ENCODE results near the gene COL6A3. TPM values are rescaled to one million over a fixed set of nuclear protein-coding genes. Genes with fewer than 3 reads are reported as not detected.

COL6A3 gene
- total RNA-seq = 143 and 159 TPM in 2 replicates
- long read RNA-seq, full-length matches to known transcripts = 1 of 127 reads
- long read RNA-seq, partial matches to known transcripts = 97 of 127 reads
- long read RNA-seq, other reads (novel, unspliced or antisense) = 29 of 127 reads

GRCh38 chr2:237413777-237414661 is at the start of gene COL6A3:
Gene COL6A3 (minus strand): TSS chr2:237414164. CDS start chr2:237396817, 17,347 bp downstream.
- Mint-ChIP-seq H3K27me3 (ENCODE audit: unreplicated experiment) (no peaks in the 10 kb centered on the region), H3K27ac (ENCODE audit: unreplicated experiment) (peak within 1 kb of the TSS; percentile 81), H3K4me1 (ENCODE audit: unreplicated experiment) (peaks cover 51% of the 10 kb centered on the region), H3K4me3 (ENCODE audit: unreplicated experiment) (peak within 1 kb of the TSS; percentile 78), H3K36me3 (ENCODE audit: unreplicated experiment) (no peaks in the 10 kb centered on the region), H3K9me3 (ENCODE audit: unreplicated experiment) (no peaks in the 10 kb centered on the region)
- TF ChIP-seq CTCF (IDR thresholded peaks at IDR 0.05) = no peak
- DNase-seq (ENCODE audit: extremely low spot score, unreplicated experiment) = no peak

- H3K27ac Mint-ChIP-seq (ENCODE audit: unreplicated experiment) = peak overlapping the region; percentile 47
- peaks cover 46% of the 10 kb centered on the region for H3K4me1 Mint-ChIP-seq (ENCODE audit: unreplicated experiment)
- H3K9me3 Mint-ChIP-seq (ENCODE audit: unreplicated experiment) = no peaks in the 10 kb centered on the region
- no peak for TF ChIP-seq CTCF (IDR thresholded peaks at IDR 0.05)
- no peak for DNase-seq (ENCODE audit: extremely low spot score, unreplicated experiment)
- no peak overlapping the region for H3K4me3 Mint-ChIP-seq (ENCODE audit: unreplicated experiment)
- H3K36me3 Mint-ChIP-seq (ENCODE audit: unreplicated experiment) = peaks cover 2% of the 10 kb centered on the region
- H3K27me3 Mint-ChIP-seq (ENCODE audit: unreplicated experiment) = no peaks in the 10 kb centered on the region
Measured at GRCh38 chr2:237459741-237460174, 45.8 kb upstream of the COL6A3 start.

GRCh38 chr2:237459226-237459625 is 45.3 kb upstream of the COL6A3 start:
- Mint-ChIP-seq H3K36me3 (ENCODE audit: unreplicated experiment) (peaks cover 2% of the 10 kb centered on the region), H3K9me3 (ENCODE audit: unreplicated experiment) (no peaks in the 10 kb centered on the region), H3K4me3 (ENCODE audit: unreplicated experiment) (no peak overlapping the region), H3K27me3 (ENCODE audit: unreplicated experiment) (no peaks in the 10 kb centered on the region), H3K4me1 (ENCODE audit: unreplicated experiment) (peaks cover 46% of the 10 kb centered on the region), H3K27ac (ENCODE audit: unreplicated experiment) (peak overlapping the region; percentile 47)
- no peak for DNase-seq (ENCODE audit: extremely low spot score, unreplicated experiment)
- no peak for TF ChIP-seq CTCF (IDR thresholded peaks at IDR 0.05)

- H3K4me3 Mint-ChIP-seq (ENCODE audit: unreplicated experiment) = no peak overlapping the region
- H3K27ac Mint-ChIP-seq (ENCODE audit: unreplicated experiment) = peak overlapping the region; percentile 55
- no peak for DNase-seq (ENCODE audit: extremely low spot score, unreplicated experiment)
- peaks cover 50% of the 10 kb centered on the region for H3K4me1 Mint-ChIP-seq (ENCODE audit: unreplicated experiment)
- no peaks in the 10 kb centered on the region for H3K9me3 Mint-ChIP-seq (ENCODE audit: unreplicated experiment)
- no peaks in the 10 kb centered on the region for H3K27me3 Mint-ChIP-seq (ENCODE audit: unreplicated experiment)
- H3K36me3 Mint-ChIP-seq (ENCODE audit: unreplicated experiment) = peaks cover 2% of the 10 kb centered on the region
- TF ChIP-seq CTCF (IDR thresholded peaks at IDR 0.05) = no peak
Measured at GRCh38 chr2:237458519-237458918, 44.6 kb upstream of the COL6A3 start.

GRCh38 chr2:237457388-237457941 is 43.5 kb upstream of the COL6A3 start:
- Mint-ChIP-seq H3K9me3 (ENCODE audit: unreplicated experiment) (no peaks in the 10 kb centered on the region), H3K4me1 (ENCODE audit: unreplicated experiment) (peaks cover 60% of the 10 kb centered on the region)

More at GRCh38 chr2:237457388-237457941, 43.5 kb upstream of the COL6A3 start:
- DNase-seq (ENCODE audit: extremely low spot score, unreplicated experiment) = no peak
- peak overlapping the region; percentile 89 for H3K27ac Mint-ChIP-seq (ENCODE audit: unreplicated experiment)
- H3K36me3 Mint-ChIP-seq (ENCODE audit: unreplicated experiment) = peaks cover 2% of the 10 kb centered on the region
- H3K27me3 Mint-ChIP-seq (ENCODE audit: unreplicated experiment) = no peaks in the 10 kb centered on the region
- TF ChIP-seq CTCF (IDR thresholded peaks at IDR 0.05) = no peak
- H3K4me3 Mint-ChIP-seq (ENCODE audit: unreplicated experiment) = no peak overlapping the region
